GM12864 (cell line): ENCODE data around the gene CTIF.

Experiments
- DNase-seq: peaks from one replicate; pipeline ENCODE4 v3.0.0-alpha.2; 2011; ENCODE audit warnings: low read depth
- H3K4me3 ChIP-seq: 2 replicates; pipeline ENCODE4 v1.5.1; 2011; ENCODE audit warnings: mild to moderate bottlenecking, low read depth, low read length, control low read depth
- TF ChIP-seq, protein P1 (sequence below): IDR thresholded peaks from 2 replicates; pipeline ENCODE4 v1.5.1; 2011; ENCODE audit warnings: low read depth, mild to moderate bottlenecking, moderate library complexity, low read length, control low read depth, inconsistent platforms; ENCODE audit errors: missing control alignments

The CTIF gene

DNA sequence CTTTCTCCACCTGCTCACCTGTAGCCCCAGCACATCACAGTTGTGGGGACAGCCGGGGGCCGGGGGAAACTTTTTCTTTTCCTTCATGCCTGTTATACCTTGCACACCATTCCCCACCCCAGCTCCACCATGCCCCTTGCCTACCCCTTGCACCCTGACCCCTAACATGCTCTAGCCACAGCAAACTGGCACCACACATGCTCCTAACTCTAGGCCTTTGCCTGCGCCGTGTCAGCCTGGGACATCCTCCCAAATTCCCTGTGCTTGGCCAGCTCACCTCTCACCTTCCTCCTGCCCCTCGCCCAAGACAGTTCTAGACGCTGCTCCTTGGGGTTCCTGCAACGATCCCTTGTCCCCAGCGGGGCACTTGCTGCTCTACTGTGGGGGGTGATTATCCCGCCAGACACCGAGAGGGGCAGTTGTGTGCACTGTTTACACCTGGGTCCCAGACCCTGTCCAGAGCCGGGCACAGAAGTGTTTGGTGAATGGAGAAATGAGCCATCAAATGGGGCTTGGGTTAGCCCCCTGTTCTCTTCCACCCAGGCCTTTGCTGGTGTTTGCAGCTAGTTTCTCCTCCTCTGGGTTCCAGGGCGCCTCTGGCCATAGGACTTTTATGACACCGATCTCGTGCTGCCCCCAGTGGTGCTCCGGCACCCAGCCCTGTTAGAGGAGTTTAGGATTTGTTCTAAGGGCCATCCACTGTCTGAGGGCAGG is 129.8 kb downstream of the CTIF start:
- no peak for DNase-seq
- no peak overlapping the region for H3K4me3 ChIP-seq
- TF ChIP-seq, protein P1, sequence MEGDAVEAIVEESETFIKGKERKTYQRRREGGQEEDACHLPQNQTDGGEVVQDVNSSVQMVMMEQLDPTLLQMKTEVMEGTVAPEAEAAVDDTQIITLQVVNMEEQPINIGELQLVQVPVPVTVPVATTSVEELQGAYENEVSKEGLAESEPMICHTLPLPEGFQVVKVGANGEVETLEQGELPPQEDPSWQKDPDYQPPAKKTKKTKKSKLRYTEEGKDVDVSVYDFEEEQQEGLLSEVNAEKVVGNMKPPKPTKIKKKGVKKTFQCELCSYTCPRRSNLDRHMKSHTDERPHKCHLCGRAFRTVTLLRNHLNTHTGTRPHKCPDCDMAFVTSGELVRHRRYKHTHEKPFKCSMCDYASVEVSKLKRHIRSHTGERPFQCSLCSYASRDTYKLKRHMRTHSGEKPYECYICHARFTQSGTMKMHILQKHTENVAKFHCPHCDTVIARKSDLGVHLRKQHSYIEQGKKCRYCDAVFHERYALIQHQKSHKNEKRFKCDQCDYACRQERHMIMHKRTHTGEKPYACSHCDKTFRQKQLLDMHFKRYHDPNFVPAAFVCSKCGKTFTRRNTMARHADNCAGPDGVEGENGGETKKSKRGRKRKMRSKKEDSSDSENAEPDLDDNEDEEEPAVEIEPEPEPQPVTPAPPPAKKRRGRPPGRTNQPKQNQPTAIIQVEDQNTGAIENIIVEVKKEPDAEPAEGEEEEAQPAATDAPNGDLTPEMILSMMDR = no peak

DNA sequence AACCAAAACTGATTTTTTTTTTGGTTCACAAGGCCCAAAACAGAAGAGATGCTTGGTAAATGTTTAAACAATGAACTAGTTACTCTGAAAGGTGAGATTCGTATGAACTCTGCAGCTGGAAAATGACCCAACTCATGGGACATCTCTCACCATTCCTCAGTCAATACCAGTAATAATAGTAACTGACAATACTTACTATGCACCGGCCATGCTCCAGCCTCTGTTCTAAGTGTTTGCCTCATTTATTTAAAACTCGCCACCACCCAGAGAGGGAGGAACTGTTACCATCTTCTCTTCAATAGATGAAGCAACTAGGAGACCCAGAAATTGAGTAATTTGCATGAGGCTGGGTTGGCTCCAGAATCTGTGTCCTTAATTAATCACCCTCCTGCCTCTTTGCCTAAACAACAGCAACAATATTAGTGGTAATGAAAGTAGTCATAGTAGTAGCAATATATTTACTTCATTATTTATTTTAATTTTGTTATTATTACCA is 130.4 kb downstream of the CTIF start:
- DNase-seq = no peak
- no peak overlapping the region for H3K4me3 ChIP-seq
- TF ChIP-seq, protein P1 = no peak

DNA sequence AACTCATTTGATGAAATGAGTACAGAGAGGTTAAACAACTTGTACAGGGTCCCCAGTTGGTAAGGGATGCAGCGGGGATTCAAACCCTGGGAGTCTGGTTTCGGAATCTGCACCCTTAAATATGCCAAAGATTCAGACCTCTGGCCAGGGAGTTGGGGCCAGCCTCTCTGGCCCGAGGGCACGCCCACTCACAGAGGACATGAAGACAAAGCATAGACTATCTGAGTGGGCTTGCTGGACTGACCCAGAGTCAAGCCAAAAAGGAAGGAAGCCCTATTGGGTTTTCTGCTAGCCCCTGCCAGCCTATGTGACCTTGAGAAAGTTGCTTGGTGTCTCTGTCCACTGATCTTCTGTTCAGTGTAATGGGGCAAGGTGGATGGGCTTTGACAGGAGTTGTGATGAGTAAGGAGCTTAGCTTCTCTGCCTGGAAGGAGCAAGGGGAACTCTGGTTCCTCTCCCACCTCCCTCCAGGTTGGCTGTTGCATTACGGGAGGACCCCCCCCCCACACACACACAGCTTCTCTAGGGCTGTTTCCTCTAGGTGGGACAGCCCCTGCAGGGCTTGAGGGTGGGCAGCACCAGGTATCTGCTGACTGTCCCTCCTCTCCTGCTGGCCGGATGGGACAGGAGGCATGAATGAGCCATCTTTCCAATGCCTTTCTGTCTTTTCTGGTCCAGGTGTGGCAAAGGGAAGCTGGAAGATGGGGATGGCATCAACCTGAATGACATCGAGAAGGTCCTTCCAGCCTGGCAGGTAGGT is 131.3 kb downstream of the CTIF start:
- H3K4me3 ChIP-seq = no peak overlapping the region
- TF ChIP-seq, protein P1 = no peak
- no peak for DNase-seq

DNA sequence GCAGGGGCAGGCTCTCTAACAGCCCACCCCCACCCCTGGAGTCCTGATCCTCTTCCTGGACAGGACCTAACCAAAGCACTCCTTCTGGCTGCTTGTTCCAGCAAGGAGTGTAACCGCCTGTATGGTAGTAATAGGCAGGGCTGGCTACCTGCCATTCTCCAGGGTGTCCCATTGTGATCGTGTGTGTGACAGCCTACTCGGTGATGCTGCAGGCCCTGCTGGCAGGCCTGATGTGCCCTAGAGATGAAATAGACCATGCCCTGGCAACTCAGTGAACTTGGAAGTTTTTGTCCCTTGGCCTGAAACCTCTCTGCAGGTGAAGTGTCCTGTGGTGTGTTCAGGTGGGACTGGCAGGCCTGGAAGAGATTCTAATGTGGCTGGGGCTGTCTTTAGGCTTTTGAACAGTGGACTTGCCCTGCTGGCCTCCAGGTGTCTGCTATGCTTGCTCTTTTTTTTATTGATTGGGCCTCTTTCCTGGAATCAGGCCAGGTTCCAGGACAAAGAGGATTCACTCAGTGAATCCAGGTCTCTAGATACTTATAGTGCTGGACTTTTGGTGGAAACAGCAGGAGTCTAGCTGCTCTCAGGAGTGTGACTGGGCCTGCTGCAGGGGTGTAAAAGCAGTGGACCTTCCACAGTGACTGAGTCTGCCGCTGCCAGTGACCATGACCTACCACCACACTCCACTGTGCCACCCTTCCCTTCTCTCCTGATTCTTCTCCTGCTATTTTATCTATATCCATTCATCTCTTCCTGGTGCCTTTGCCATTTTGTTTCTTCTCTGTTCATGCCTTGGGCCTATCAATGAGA is 132.1 kb downstream of the CTIF start:
- DNase-seq = no peak
- TF ChIP-seq, protein P1 = no peak
- no peak overlapping the region for H3K4me3 ChIP-seq

DNA sequence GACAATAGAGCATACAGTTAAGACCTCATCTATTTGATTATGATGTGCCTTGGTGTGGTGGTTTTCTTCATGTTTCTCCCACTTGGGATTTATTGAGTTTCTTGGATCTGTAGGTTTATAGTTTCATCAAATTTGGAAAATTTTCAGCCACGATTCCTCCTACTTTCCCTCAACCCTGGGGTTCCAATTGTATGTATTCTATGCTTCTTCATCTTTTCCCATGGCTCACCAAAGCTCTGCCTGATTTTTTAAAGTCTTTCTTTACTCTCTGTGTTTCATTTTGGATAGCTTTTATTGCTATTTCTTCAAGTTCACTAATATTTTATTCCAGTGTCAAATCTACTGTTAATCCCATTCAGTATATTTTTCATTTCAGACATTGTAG is 132.7 kb downstream of the CTIF start:
- no peak for DNase-seq
- H3K4me3 ChIP-seq = no peak overlapping the region
- TF ChIP-seq, protein P1 = no peak

DNA sequence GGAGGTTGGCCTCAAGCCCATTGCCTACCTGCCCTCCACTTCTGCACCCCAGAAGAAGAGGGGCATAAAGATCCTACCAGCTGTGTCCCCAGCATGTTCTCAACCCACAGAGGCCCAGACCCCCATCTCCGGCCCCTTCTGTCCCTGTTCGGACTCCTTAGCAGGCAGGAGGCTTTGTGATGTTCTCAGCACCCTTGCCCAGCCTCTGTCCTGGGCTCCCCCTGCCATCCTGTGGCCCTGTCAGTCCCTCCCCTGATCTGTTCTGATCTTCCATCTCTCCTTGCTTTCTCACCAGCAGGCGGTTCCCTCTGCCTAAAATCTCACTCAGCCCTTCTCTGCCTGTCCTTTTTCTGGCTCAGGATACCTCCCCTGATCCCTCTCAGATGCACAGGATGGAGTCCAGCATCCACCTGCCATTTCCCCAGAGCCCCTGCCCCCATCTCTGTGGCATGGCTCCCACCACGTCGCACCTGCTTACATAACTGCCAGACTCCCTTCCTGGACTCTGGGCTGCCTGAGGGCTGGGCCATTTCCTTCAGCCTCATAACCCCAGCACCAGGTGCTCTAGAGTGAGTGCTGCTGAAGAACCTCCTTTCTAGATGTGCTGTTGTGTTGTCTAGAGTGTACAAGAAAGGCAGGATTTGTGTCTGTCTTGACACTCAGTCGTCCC is 134.0 kb downstream of the CTIF start:
- H3K4me3 ChIP-seq = no peak overlapping the region
- no peak for DNase-seq
- TF ChIP-seq, protein P1 = no peak
